GM12878 (cell line): ENCODE results near the gene PJA1.

Experiments
- EGR1 ChIP-seq, 2 experiments: IDR thresholded peaks; 1 replicate in 1 of 2; 2 replicates in 1 of 2; pipeline ENCODE4 v1.6.1; 2011 to 2012; ENCODE audit warnings: low read depth in 2 of 2, low read length in 2 of 2, borderline replicate concordance in 1 of 2, mild to moderate bottlenecking in 1 of 2, moderate library complexity in 1 of 2
- EZH2 ChIP-seq: IDR thresholded peaks from 2 replicates; pipeline ENCODE4 v1.6.1; 2012; ENCODE audit warnings: low read depth, mild to moderate bottlenecking, control low read depth, inconsistent platforms, low read length, borderline replicate concordance; ENCODE audit not compliant: control insufficient read depth
- FOS ChIP-seq: IDR thresholded peaks from 3 replicates; pipeline ENCODE4 v1.6.1; 2011; ENCODE audit warnings: borderline replicate concordance; ENCODE audit not compliant: insufficient read length; ENCODE audit errors: extremely low read depth
- GABPA ChIP-seq: IDR thresholded peaks from 2 replicates; pipeline ENCODE4 v1.6.1; 2014; ENCODE audit warnings: antibody characterized with exemption, low read depth, mild to moderate bottlenecking, inconsistent platforms
- JUNB ChIP-seq: IDR thresholded peaks from 2 replicates; pipeline ENCODE4 v1.6.1; 2016; ENCODE audit warnings: antibody characterized with exemption, mild to moderate bottlenecking
- JUND ChIP-seq: IDR thresholded peaks from 2 replicates; pipeline ENCODE4 v1.6.1; 2012; ENCODE audit warnings: low read depth, mild to moderate bottlenecking, low read length, improper control_type of control experiment, moderate library complexity
- NR2C2 ChIP-seq: IDR thresholded peaks from 2 replicates; pipeline ENCODE4 v1.6.1; 2011; ENCODE audit warnings: borderline replicate concordance, low read depth; ENCODE audit not compliant: control insufficient read depth, insufficient read length
- POLR2A ChIP-seq: IDR thresholded peaks from 2 replicates; pipeline ENCODE4 v1.6.1; 2011; ENCODE audit warnings: low read depth, mild to moderate bottlenecking, low read length
- SMARCA5 ChIP-seq: fragments of 450-650 bp; IDR thresholded peaks from 2 replicates; pipeline ENCODE4 v1.6.1; 2017; ENCODE audit warnings: mild to moderate bottlenecking
- STAT3 ChIP-seq: IDR thresholded peaks from 2 replicates; pipeline ENCODE4 v1.6.1; 2011; ENCODE audit warnings: low read depth, low read length, improper control_type of control experiment
- TF ChIP-seq, protein P1 (sequence below), 3 experiments: IDR thresholded peaks in 2 of 3; conservative IDR thresholded peaks in 1 of 3; 2 replicates each; pipeline ENCODE4 v1.5.1; 2011; ENCODE audit warnings: low read depth in 3 of 3, low read length in 3 of 3, mild to moderate bottlenecking in 3 of 3, control low read depth in 2 of 3, moderate library complexity in 2 of 3, inconsistent platforms in 1 of 3, mixed read lengths in 1 of 3; ENCODE audit not compliant: control insufficient read depth in 2 of 3, insufficient read depth in 1 of 3; ENCODE audit errors: extremely low read depth in 1 of 3
- TF ChIP-seq, protein P2 (sequence below): IDR thresholded peaks from 2 replicates; pipeline ENCODE4 v1.6.1; 2011; ENCODE audit warnings: mild to moderate bottlenecking, low read depth, low read length, moderate library complexity; ENCODE audit not compliant: insufficient replicate concordance
- TF ChIP-seq, protein P3 (sequence below): IDR thresholded peaks from 2 replicates; pipeline ENCODE4 v1.6.1; 2012; ENCODE audit warnings: mild to moderate bottlenecking, low read depth, low read length

DNA sequence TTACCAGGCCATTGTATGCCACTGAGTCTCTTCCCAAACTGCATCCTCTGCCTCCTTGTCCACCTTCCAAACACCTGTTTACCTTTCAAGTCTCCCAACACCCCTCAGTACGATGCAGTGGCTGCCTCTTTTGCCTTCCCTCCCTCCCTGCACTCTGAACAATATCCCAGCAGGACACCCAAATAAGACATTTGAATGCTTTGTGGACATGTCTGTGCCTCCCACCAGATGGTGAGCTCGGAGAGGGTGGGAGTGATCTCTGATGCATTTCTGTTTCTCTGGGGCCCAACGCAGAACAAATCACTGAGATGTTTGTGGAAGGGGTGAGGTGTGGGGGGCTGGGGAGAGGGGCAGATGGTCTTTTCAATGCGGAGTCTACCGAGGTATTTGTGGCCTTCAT is 33.4 kb downstream of the PJA1 start:
- TF ChIP-seq SMARCA5 (no peak), GABPA (no peak), JUND (no peak), FOS (no peak), POLR2A (no peak), EGR1 (IDR thresholded peaks at IDR 0.05; ENCODE audit: borderline replicate concordance in 1 of 2, low read depth in 2 of 2, low read length in 2 of 2) (no peak), EZH2 (no peak), JUNB (no peak), STAT3 (no peak), NR2C2 (no peak)
- TF ChIP-seq, protein P1, sequence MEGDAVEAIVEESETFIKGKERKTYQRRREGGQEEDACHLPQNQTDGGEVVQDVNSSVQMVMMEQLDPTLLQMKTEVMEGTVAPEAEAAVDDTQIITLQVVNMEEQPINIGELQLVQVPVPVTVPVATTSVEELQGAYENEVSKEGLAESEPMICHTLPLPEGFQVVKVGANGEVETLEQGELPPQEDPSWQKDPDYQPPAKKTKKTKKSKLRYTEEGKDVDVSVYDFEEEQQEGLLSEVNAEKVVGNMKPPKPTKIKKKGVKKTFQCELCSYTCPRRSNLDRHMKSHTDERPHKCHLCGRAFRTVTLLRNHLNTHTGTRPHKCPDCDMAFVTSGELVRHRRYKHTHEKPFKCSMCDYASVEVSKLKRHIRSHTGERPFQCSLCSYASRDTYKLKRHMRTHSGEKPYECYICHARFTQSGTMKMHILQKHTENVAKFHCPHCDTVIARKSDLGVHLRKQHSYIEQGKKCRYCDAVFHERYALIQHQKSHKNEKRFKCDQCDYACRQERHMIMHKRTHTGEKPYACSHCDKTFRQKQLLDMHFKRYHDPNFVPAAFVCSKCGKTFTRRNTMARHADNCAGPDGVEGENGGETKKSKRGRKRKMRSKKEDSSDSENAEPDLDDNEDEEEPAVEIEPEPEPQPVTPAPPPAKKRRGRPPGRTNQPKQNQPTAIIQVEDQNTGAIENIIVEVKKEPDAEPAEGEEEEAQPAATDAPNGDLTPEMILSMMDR (IDR thresholded peaks at IDR 0.05 in 2 of 3, conservative IDR thresholded peaks at IDR 0.05 in 1 of 3; ENCODE audit: control insufficient read depth in 2 of 3, extremely low read depth in 1 of 3, insufficient read depth in 1 of 3, low read depth in 3 of 3, low read length in 3 of 3) = no peak
- TF ChIP-seq, protein P2, sequence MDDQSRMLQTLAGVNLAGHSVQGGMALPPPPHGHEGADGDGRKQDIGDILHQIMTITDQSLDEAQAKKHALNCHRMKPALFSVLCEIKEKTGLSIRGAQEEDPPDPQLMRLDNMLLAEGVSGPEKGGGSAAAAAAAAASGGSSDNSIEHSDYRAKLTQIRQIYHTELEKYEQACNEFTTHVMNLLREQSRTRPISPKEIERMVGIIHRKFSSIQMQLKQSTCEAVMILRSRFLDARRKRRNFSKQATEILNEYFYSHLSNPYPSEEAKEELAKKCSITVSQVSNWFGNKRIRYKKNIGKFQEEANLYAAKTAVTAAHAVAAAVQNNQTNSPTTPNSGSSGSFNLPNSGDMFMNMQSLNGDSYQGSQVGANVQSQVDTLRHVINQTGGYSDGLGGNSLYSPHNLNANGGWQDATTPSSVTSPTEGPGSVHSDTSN = no peak
- TF ChIP-seq, protein P3, sequence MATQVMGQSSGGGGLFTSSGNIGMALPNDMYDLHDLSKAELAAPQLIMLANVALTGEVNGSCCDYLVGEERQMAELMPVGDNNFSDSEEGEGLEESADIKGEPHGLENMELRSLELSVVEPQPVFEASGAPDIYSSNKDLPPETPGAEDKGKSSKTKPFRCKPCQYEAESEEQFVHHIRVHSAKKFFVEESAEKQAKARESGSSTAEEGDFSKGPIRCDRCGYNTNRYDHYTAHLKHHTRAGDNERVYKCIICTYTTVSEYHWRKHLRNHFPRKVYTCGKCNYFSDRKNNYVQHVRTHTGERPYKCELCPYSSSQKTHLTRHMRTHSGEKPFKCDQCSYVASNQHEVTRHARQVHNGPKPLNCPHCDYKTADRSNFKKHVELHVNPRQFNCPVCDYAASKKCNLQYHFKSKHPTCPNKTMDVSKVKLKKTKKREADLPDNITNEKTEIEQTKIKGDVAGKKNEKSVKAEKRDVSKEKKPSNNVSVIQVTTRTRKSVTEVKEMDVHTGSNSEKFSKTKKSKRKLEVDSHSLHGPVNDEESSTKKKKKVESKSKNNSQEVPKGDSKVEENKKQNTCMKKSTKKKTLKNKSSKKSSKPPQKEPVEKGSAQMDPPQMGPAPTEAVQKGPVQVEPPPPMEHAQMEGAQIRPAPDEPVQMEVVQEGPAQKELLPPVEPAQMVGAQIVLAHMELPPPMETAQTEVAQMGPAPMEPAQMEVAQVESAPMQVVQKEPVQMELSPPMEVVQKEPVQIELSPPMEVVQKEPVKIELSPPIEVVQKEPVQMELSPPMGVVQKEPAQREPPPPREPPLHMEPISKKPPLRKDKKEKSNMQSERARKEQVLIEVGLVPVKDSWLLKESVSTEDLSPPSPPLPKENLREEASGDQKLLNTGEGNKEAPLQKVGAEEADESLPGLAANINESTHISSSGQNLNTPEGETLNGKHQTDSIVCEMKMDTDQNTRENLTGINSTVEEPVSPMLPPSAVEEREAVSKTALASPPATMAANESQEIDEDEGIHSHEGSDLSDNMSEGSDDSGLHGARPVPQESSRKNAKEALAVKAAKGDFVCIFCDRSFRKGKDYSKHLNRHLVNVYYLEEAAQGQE = no peak
